Measurements from ENCODE around the gene TFEB. TPM values are rescaled to one million over a fixed set of nuclear protein-coding genes. Genes with fewer than 3 reads are reported as not detected.

The TFEB gene
- total RNA-seq, 4 donors from 2014 or later = 17.6 to 47.9 (median 22.9) TPM

- TF ChIP-seq POLR2A (IDR thresholded peaks at IDR 0.05) (peak in 1 of 2 donors; percentile 33), CTCF (IDR thresholded peaks at IDR 0.05) (peak; percentile 94 to 99 (median 97))
- DNase-seq = peak; percentile 97 to 99 (median 99)
- peaks cover 0 to 19% (median 3%) of the 10 kb centered on the region in 4 donors for H3K4me1 ChIP-seq
- H3K36me3 ChIP-seq = peaks cover 0 to 14% (median 0%) of the 10 kb centered on the region in 3 donors
- peak within 1 kb of the TSS; percentile 63 to 77 (median 72) for H3K27ac ChIP-seq
- no peaks in the 10 kb centered on the region for H3K27me3 ChIP-seq
- H3K4me3 ChIP-seq = peak within 1 kb of the TSS; percentile 58 to 86 (median 67)
- no peaks in the 10 kb centered on the region for H3K9me3 ChIP-seq
Measured at GRCh38 chr6:41779788-41780550, 44.6 kb upstream of the TFEB start, which contains the start of gene FRS3. FRS3 (minus strand) TSS chr6:41779900; CDS start chr6:41776987, 2,913 bp downstream.

- H3K36me3 ChIP-seq = peaks cover 0 to 20% (median 0%) of the 10 kb centered on the region in 3 donors
- peak overlapping the region; percentile 29 to 76 (median 67) for H3K27ac ChIP-seq
- DNase-seq = no peak
- no peaks in the 10 kb centered on the region for H3K9me3 ChIP-seq
- no peaks in the 10 kb centered on the region for H3K27me3 ChIP-seq
- TF ChIP-seq CTCF (IDR thresholded peaks at IDR 0.05) = no peak
- TF ChIP-seq POLR2A (IDR thresholded peaks at IDR 0.05) = no peak
- peak overlapping the region; percentile 58 to 86 (median 67) for H3K4me3 ChIP-seq
- peaks cover 0 to 19% (median 3%) of the 10 kb centered on the region in 4 donors for H3K4me1 ChIP-seq
Measured at GRCh38 chr6:41779336-41779735, 43.9 kb upstream of the TFEB start.

- Histone ChIP-seq H3K27me3 (no peaks in the 10 kb centered on the region), H3K27ac (peak overlapping the region in 1 of 4 donors; percentile 65), H3K4me3 (peak overlapping the region in 3 of 4 donors; percentile 63 to 86 (median 71)), H3K36me3 (peaks cover 0 to 25% (median 0%) of the 10 kb centered on the region in 3 donors), H3K9me3 (no peaks in the 10 kb centered on the region), H3K4me1 (peaks cover 0 to 19% (median 3%) of the 10 kb centered on the region in 4 donors)
- DNase-seq = no peak
- TF ChIP-seq POLR2A (IDR thresholded peaks at IDR 0.05) (no peak), CTCF (IDR thresholded peaks at IDR 0.05) (no peak)
Measured at GRCh38 chr6:41778895-41779294, 43.5 kb upstream of the TFEB start.

- Histone ChIP-seq H3K27ac (no peak overlapping the region), H3K27me3 (no peaks in the 10 kb centered on the region), H3K4me3 (no peak overlapping the region), H3K9me3 (no peaks in the 10 kb centered on the region), H3K4me1 (peaks cover 0 to 19% (median 3%) of the 10 kb centered on the region in 4 donors), H3K36me3 (peaks cover 0 to 36% (median 0%) of the 10 kb centered on the region in 3 donors)
- TF ChIP-seq CTCF (IDR thresholded peaks at IDR 0.05) (no peak), POLR2A (IDR thresholded peaks at IDR 0.05) (no peak)
- DNase-seq = no peak
Measured at GRCh38 chr6:41777551-41778285, 42.3 kb upstream of the TFEB start.

- Histone ChIP-seq H3K36me3 (peaks cover 0 to 60% (median 0%) of the 10 kb centered on the region in 3 donors), H3K27me3 (no peaks in the 10 kb centered on the region), H3K4me3 (no peak overlapping the region), H3K4me1 (peaks cover 0 to 7% (median under 1%) of the 10 kb centered on the region in 4 donors), H3K27ac (no peak overlapping the region), H3K9me3 (no peaks in the 10 kb centered on the region)
- TF ChIP-seq POLR2A (IDR thresholded peaks at IDR 0.05) = no peak
- TF ChIP-seq CTCF (IDR thresholded peaks at IDR 0.05) = no peak
- DNase-seq = no peak
Measured at GRCh38 chr6:41775293-41775882, 40.0 kb upstream of the TFEB start.

All from Peyer's patch (tissue), 4 donors.